Measurements from ENCODE around the gene CRACR2A.

DNA sequence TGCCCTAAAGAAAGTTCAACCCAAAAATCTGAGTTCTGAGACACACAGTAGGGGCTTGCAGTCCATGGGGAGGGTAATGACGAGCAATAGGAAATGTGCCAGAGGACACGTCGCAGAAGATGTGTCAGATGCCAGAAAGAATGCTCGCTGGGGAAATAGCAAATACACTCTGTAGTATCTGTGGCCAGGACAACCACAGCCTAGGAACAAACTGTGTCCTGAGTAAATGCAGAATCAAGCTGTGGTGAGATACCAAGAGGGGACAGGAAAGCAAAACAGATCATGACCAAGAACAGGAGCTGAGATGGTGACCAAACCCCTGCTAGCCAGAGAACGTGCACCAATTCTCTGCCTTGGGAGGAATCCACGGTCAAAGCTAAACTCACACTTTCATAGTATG, 9.1 kb downstream of the CRACR2A start:
- no peak for TF ChIP-seq TAF1 (IDR thresholded peaks at IDR 0.05; ENCODE audit: low read depth, low read length)
- no peak for TF ChIP-seq POLR2A (IDR thresholded peaks at IDR 0.05; ENCODE audit: low read depth, low read length)
- TF ChIP-seq POLR2AphosphoS5 (IDR thresholded peaks at IDR 0.05; ENCODE audit: low read depth, low read length): no peak
- TF ChIP-seq PAX5 (IDR thresholded peaks at IDR 0.05; ENCODE audit: insufficient read depth, low read length, severe bottlenecking): no peak
